ENCODE data around the gene NOP16. TPM values are rescaled to one million over a fixed set of nuclear protein-coding genes. Genes with fewer than 3 reads are reported as not detected.

NOP16 gene
- total and polyA plus RNA-seq, 2 of the 13 experiments (the other 11 are each of a cell fraction or from before 2014, with no cell fraction given) = 43.3 to 48.4 TPM

- peak; percentile 50 for TF ChIP-seq GMEB1 (CRISPR knock-in tag; IDR thresholded peaks at IDR 0.05; ENCODE audit: borderline replicate concordance)
- TF ChIP-seq ZNF703 (CRISPR knock-in tag; IDR thresholded peaks at IDR 0.05; ENCODE audit: borderline replicate concordance) = no peak
- no peak for TF ChIP-seq ZFP62 (CRISPR knock-in tag; IDR thresholded peaks at IDR 0.05)
- TF ChIP-seq HNRNPL (IDR thresholded peaks at IDR 0.05; ENCODE audit: low read depth, low read length) = 0 out of 2 replicates have a peak, but pooled peaks have one; percentile 47
- TF ChIP-seq FOXO1 (CRISPR knock-in tag; IDR thresholded peaks at IDR 0.05) = no peak; the same call in 1 of the 2 replicates
- TF ChIP-seq ZNF260 (CRISPR knock-in tag; IDR thresholded peaks at IDR 0.05; ENCODE audit: borderline replicate concordance, low read depth) = no peak
- TF ChIP-seq REST (IDR thresholded peaks at IDR 0.05; ENCODE audit: borderline replicate concordance in 1 of 2, low read depth in 1 of 2, low read length in 2 of 2) = peak in 1 of 2 experiments; percentile 38; a peak in 1 of 4 replicates
- no peak for TF ChIP-seq GTF3A (CRISPR knock-in tag; conservative IDR thresholded peaks at IDR 0.05)
- TF ChIP-seq SIN3B (IDR thresholded peaks at IDR 0.05; ENCODE audit: low read length) = no peak
- TF ChIP-seq, protein P1, sequence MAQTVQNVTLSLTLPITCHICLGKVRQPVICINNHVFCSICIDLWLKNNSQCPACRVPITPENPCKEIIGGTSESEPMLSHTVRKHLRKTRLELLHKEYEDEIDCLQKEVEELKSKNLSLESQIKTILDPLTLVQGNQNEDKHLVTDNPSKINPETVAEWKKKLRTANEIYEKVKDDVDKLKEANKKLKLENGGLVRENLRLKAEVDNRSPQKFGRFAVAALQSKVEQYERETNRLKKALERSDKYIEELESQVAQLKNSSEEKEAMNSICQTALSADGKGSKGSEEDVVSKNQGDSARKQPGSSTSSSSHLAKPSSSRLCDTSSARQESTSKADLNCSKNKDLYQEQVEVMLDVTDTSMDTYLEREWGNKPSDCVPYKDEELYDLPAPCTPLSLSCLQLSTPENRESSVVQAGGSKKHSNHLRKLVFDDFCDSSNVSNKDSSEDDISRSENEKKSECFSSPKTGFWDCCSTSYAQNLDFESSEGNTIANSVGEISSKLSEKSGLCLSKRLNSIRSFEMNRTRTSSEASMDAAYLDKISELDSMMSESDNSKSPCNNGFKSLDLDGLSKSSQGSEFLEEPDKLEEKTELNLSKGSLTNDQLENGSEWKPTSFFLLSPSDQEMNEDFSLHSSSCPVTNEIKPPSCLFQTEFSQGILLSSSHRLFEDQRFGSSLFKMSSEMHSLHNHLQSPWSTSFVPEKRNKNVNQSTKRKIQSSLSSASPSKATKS (CRISPR knock-in tag; IDR thresholded peaks at IDR 0.05) = no peak
- no peak for TF ChIP-seq SMARCC2 (IDR thresholded peaks at IDR 0.05)
- TF ChIP-seq, protein P2, sequence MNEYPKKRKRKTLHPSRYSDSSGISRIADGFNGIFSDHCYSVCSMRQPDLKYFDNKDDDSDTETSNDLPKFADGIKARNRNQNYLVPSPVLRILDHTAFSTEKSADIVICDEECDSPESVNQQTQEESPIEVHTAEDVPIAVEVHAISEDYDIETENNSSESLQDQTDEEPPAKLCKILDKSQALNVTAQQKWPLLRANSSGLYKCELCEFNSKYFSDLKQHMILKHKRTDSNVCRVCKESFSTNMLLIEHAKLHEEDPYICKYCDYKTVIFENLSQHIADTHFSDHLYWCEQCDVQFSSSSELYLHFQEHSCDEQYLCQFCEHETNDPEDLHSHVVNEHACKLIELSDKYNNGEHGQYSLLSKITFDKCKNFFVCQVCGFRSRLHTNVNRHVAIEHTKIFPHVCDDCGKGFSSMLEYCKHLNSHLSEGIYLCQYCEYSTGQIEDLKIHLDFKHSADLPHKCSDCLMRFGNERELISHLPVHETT (CRISPR knock-in tag; conservative IDR thresholded peaks at IDR 0.05) = peak; percentile 74
- no peak for TF ChIP-seq ZNF180 (CRISPR knock-in tag; IDR thresholded peaks at IDR 0.05; ENCODE audit: borderline replicate concordance, low read depth)
- TF ChIP-seq ESRRA (CRISPR knock-in tag; IDR thresholded peaks at IDR 0.05; ENCODE audit: low read depth) = peak; percentile 53; the same call in 1 of the 2 replicates
- peak; percentile 16; the same call in 1 of the 2 replicates for TF ChIP-seq ZNF160 (CRISPR knock-in tag; IDR thresholded peaks at IDR 0.05)
- peak; percentile 33; the same call in 1 of the 2 replicates for TF ChIP-seq YEATS2 (CRISPR knock-in tag; IDR thresholded peaks at IDR 0.05; ENCODE audit: borderline replicate concordance)
- no peak for TF ChIP-seq ZNF256 (CRISPR knock-in tag; conservative IDR thresholded peaks at IDR 0.05)
- no peak for TF ChIP-seq ZNF550 (CRISPR knock-in tag; IDR thresholded peaks at IDR 0.05; ENCODE audit: borderline replicate concordance)
- no peak for TF ChIP-seq SP2 (CRISPR knock-in tag; IDR thresholded peaks at IDR 0.05)
- no peak for TF ChIP-seq ZNF678 (CRISPR knock-in tag; IDR thresholded peaks at IDR 0.05)
Observed at GRCh38 chr5:176415952-176416924, 27.8 kb upstream of the NOP16 start, which contains the start of gene CLTB (continued).
